H1 (cell line): ENCODE data around the gene SBF2. TPM values are rescaled to one million over a fixed set of nuclear protein-coding genes. Genes with fewer than 3 reads are reported as not detected.

Source experiments
- CTCF ChIA-PET: fragments of 300-600 bp; sonication (Branson Sonifier 250); formaldehyde crosslinking; loops from one replicate; lab custom pipeline; 2021; ENCODE audit not compliant: partially characterized antibody; lab: Charles Lee
- POLR2A ChIA-PET: fragments of 300-600 bp; sonication (Branson Sonifier 250); formaldehyde crosslinking; loops from one replicate; lab custom pipeline; 2021; ENCODE audit warnings: inconsistent platforms; ENCODE audit not compliant: partially characterized antibody; lab: Charles Lee
- DNase-seq, 2 experiments: peaks; one replicate each; pipeline versions ENCODE4 v3.0.0 to v3.0.0-alpha.2; 2010 to 2022; ENCODE audit warnings: low spot score in 2 of 2, low read depth in 1 of 2, mixed read lengths in 1 of 2
- FAIRE-seq: peaks from 2 replicates; lab custom pipeline; 2011; peaks lifted over from hg19 to GRCh38; lab: Jason Lieb, UNC
- H2AFZ ChIP-seq: 2 replicates; pipeline ENCODE4 v1.8.1; 2012; ENCODE audit warnings: low read length, inconsistent platforms
- H2AK5ac ChIP-seq: 2 replicates; pipeline ENCODE4 v1.6.1; 2013; ENCODE audit warnings: low read depth, low read length
- H2BK120ac ChIP-seq: replicated peaks from 2 replicates; pipeline ENCODE3; 2013; ENCODE audit warnings: low read depth, low read length, inconsistent platforms
- H2BK12ac ChIP-seq: 2 replicates; pipeline ENCODE4 v1.6.1; 2013; ENCODE audit warnings: low read depth, low read length
- H2BK15ac ChIP-seq: 2 replicates; pipeline ENCODE4 v1.6.1; 2013; ENCODE audit warnings: low read length
- H2BK20ac ChIP-seq: 2 replicates; pipeline ENCODE4 v1.6.1; 2013; ENCODE audit warnings: low read length
- H2BK5ac ChIP-seq: 2 replicates; pipeline ENCODE4 v1.6.1; 2013; ENCODE audit warnings: low read depth, low read length
- H3K14ac ChIP-seq: 2 replicates; pipeline ENCODE4 v1.6.1; 2013; ENCODE audit warnings: inconsistent platforms; ENCODE audit not compliant: insufficient read length
- H3K18ac ChIP-seq: 2 replicates; pipeline ENCODE4 v1.6.1; 2013; ENCODE audit warnings: low read length; ENCODE audit errors: extremely low read depth
- H3K23ac ChIP-seq: 2 replicates; pipeline ENCODE4 v1.6.1; 2013; ENCODE audit warnings: inconsistent platforms; ENCODE audit not compliant: insufficient read length
- H3K23me2 ChIP-seq: 2 replicates; pipeline ENCODE4 v1.6.1; 2013; ENCODE audit warnings: low read depth, low read length
- H3K27ac ChIP-seq: 2 replicates; pipeline ENCODE4 v1.6.1; 2011; ENCODE audit warnings: low read depth, low read length, inconsistent platforms
- H3K27me3 ChIP-seq, 4 experiments: replicated peaks in 1 of 4; 1 replicate in 1 of 4; 2 replicates in 3 of 4; pipeline versions ENCODE4 v1.6.1 to v1.8.1; 2011 to 2013; ENCODE audit warnings: low read length in 3 of 4, mild to moderate bottlenecking in 3 of 4, inconsistent platforms in 2 of 4, mixed read lengths in 2 of 4, moderate library complexity in 1 of 4; ENCODE audit not compliant: control insufficient read depth in 3 of 4, insufficient read depth in 3 of 4; ENCODE audit errors: extremely low read depth in 1 of 4
- H3K36me3 ChIP-seq, 4 experiments: 2 replicates each; pipeline versions ENCODE4 v1.6.1 to v1.8.1; 2011 to 2013; ENCODE audit warnings: mild to moderate bottlenecking in 4 of 4, low read length in 3 of 4, moderate library complexity in 2 of 4, control low read depth in 1 of 4, inconsistent platforms in 1 of 4; ENCODE audit not compliant: insufficient read depth in 4 of 4, control insufficient read depth in 2 of 4
- H3K4ac ChIP-seq: replicated peaks from 2 replicates; pipeline ENCODE3; 2013; ENCODE audit warnings: low read length, low read depth, mixed read lengths, inconsistent platforms; ENCODE audit not compliant: insufficient read length
- H3K4me1 ChIP-seq, 4 experiments: replicated peaks in 1 of 4; 1 replicate in 1 of 4; 2 replicates in 3 of 4; pipeline versions ENCODE4 v1.6.1 to v1.8.1; 2011 to 2013; ENCODE audit warnings: low read length in 3 of 4, inconsistent platforms in 2 of 4, mixed read lengths in 1 of 4; ENCODE audit not compliant: insufficient read depth in 4 of 4, control insufficient read depth in 3 of 4
- H3K4me2 ChIP-seq, 2 experiments: 2 replicates each; pipeline versions ENCODE4 v1.6.1 to v1.8.1; 2011 to 2013; ENCODE audit warnings: low read depth in 2 of 2, low read length in 2 of 2, control low read depth in 1 of 2, inconsistent platforms in 1 of 2, mild to moderate bottlenecking in 1 of 2; ENCODE audit not compliant: insufficient read depth in 1 of 2
- H3K4me3 ChIP-seq, 4 experiments: fragments of 200-600, 300-600 bp in 1 of 4; sonication (generic), shearing (Covaris generic), sonication (Bioruptor Twin) in 1 of 4; 2 replicates each; pipeline versions ENCODE4 v1.5.1 to v1.8.1; 2011 to 2016; ENCODE audit warnings: low read length in 4 of 4, low read depth in 3 of 4, control low read depth in 2 of 4, inconsistent platforms in 2 of 4, mild to moderate bottlenecking in 2 of 4, mixed read lengths in 1 of 4, moderate library complexity in 1 of 4; ENCODE audit not compliant: insufficient read depth in 2 of 4; ENCODE audit errors: extremely low read depth in 1 of 4
- H3K56ac ChIP-seq: replicated peaks from 2 replicates; pipeline ENCODE3; 2013; ENCODE audit warnings: low read depth, mild to moderate bottlenecking, mixed read lengths, low read length, inconsistent platforms; ENCODE audit not compliant: insufficient read length
- H3K79me1 ChIP-seq: 2 replicates; pipeline ENCODE4 v1.6.1; 2013; ENCODE audit warnings: low read depth, low read length, control low read depth
- H3K79me2 ChIP-seq, 2 experiments: 2 replicates each; pipeline versions ENCODE4 v1.6.1 to v1.8.1; 2012 to 2013; ENCODE audit warnings: low read length in 2 of 2, mild to moderate bottlenecking in 2 of 2, inconsistent platforms in 1 of 2; ENCODE audit not compliant: insufficient read depth in 2 of 2, control insufficient read depth in 1 of 2
- H3K9ac ChIP-seq, 4 experiments: replicated peaks in 1 of 4; 1 replicate in 1 of 4; 2 replicates in 3 of 4; pipeline versions ENCODE4 v1.6.1 to v1.8.1; 2011 to 2013; ENCODE audit warnings: low read depth in 3 of 4, low read length in 3 of 4, control low read depth in 2 of 4, mild to moderate bottlenecking in 2 of 4, moderate library complexity in 2 of 4, inconsistent platforms in 1 of 4; ENCODE audit errors: extremely low read depth in 1 of 4
- H3K9me3 ChIP-seq, 2 experiments: 2 replicates each; pipeline versions ENCODE4 v1.6.1 to v1.8.1; 2012 to 2013; ENCODE audit warnings: mild to moderate bottlenecking in 2 of 2, moderate library complexity in 2 of 2, control low read depth in 1 of 2, inconsistent platforms in 1 of 2, low read depth in 1 of 2, low read length in 1 of 2, mixed read lengths in 1 of 2; ENCODE audit not compliant: insufficient read depth in 2 of 2
- H4K20me1 ChIP-seq, 2 experiments: replicated peaks in 1 of 2; 2 replicates each; pipeline versions ENCODE3 to v1.8.1; 2011 to 2013; ENCODE audit warnings: inconsistent platforms in 2 of 2, low read length in 2 of 2, mild to moderate bottlenecking in 1 of 2; ENCODE audit not compliant: insufficient read depth in 2 of 2, control insufficient read depth in 1 of 2
- H4K5ac ChIP-seq: 2 replicates; pipeline ENCODE4 v1.6.1; 2013; ENCODE audit warnings: low read length, low read depth, mixed read lengths, inconsistent platforms; ENCODE audit not compliant: insufficient read length
- H4K8ac ChIP-seq: 2 replicates; pipeline ENCODE4 v1.8.0; 2013; ENCODE audit warnings: mild to moderate bottlenecking, moderate library complexity, low read length, inconsistent platforms; ENCODE audit not compliant: insufficient read depth; ENCODE audit errors: extremely low read depth
- H4K91ac ChIP-seq: replicated peaks from 2 replicates; pipeline ENCODE3; 2013; ENCODE audit warnings: low read length, mixed read lengths, inconsistent platforms; ENCODE audit not compliant: insufficient read length
- CREB1 ChIP-seq: IDR thresholded peaks from 2 replicates; pipeline ENCODE4 v1.6.1; 2012; ENCODE audit warnings: inconsistent platforms
- CTBP2 ChIP-seq: IDR thresholded peaks from 2 replicates; pipeline ENCODE4 v1.7.0; 2011; ENCODE audit warnings: borderline replicate concordance, mild to moderate bottlenecking, moderate library complexity, mixed read lengths, low read length; ENCODE audit not compliant: insufficient read depth, insufficient read length
- E2F6 ChIP-seq: IDR thresholded peaks from 2 replicates; pipeline ENCODE4 v1.6.1; 2012; ENCODE audit warnings: inconsistent platforms
- EGR1 ChIP-seq: IDR thresholded peaks from 2 replicates; pipeline ENCODE4 v1.6.1; 2011; ENCODE audit warnings: low read depth, low read length, borderline replicate concordance
- KDM1A ChIP-seq: fragments of 200-600, 300-600 bp; sonication (generic); IDR thresholded peaks from 2 replicates; pipeline ENCODE4 v1.7.1; 2016; ENCODE audit warnings: mild to moderate bottlenecking, low read length, borderline replicate concordance
- MAFK ChIP-seq: IDR thresholded peaks from 2 replicates; pipeline ENCODE4 v1.6.1; 2012; ENCODE audit warnings: low read depth, mild to moderate bottlenecking, improper control_type of control experiment, low read length
- POLR2A ChIP-seq, 2 experiments: IDR thresholded peaks; 1 replicate in 1 of 2; 2 replicates in 1 of 2; pipeline ENCODE4 v1.6.1; 2011; ENCODE audit warnings: low read depth in 2 of 2, low read length in 2 of 2, mild to moderate bottlenecking in 2 of 2; ENCODE audit errors: control extremely low read depth in 1 of 2
- SIRT6 ChIP-seq: IDR thresholded peaks from one replicate; pipeline ENCODE4 v1.7.1; 2012; ENCODE audit warnings: low read length, inconsistent platforms
- SIX5 ChIP-seq: IDR thresholded peaks from 2 replicates; pipeline ENCODE4 v1.6.1; 2011; ENCODE audit warnings: mild to moderate bottlenecking, low read depth, low read length
- SP2 ChIP-seq: IDR thresholded peaks from 2 replicates; pipeline ENCODE4 v1.6.1; 2012; ENCODE audit warnings: mild to moderate bottlenecking, low read length, inconsistent platforms
- SP4 ChIP-seq: IDR thresholded peaks from 2 replicates; pipeline ENCODE4 v1.6.1; 2012; ENCODE audit warnings: low read length, inconsistent platforms
- TAF1 ChIP-seq: IDR thresholded peaks from 2 replicates; pipeline ENCODE4 v1.6.1; 2011; ENCODE audit warnings: mild to moderate bottlenecking, low read depth, low read length
- TAF7 ChIP-seq: optimal IDR thresholded peaks from 2 replicates; pipeline ENCODE3; 2011; ENCODE audit warnings: low read depth, mild to moderate bottlenecking, inconsistent platforms, low read length, moderate library complexity, borderline replicate concordance
- TEAD4 ChIP-seq: IDR thresholded peaks from 2 replicates; pipeline ENCODE4 v1.6.1; 2012; ENCODE audit warnings: low read depth, low read length, inconsistent platforms, mixed read lengths
- WGBS, 2 experiments: shearing (Covaris generic) in 1 of 2; methylation state at CpG; one replicate each; pipeline versions ENCODE4 v1.1.6 to v1.1.7; 2013 to 2015; ENCODE audit warnings: low lambda C conversion rate in 2 of 2, mixed read lengths in 2 of 2, inconsistent platforms in 1 of 2, low coverage in 1 of 2, missing lambda C conversion rate in 1 of 2; ENCODE audit not compliant: insufficient replicate concordance in 2 of 2, insufficient coverage in 1 of 2, insufficient read length in 1 of 2; ENCODE audit errors: extremely low coverage in 1 of 2, missing lambda C conversion rate in 1 of 2; 5-methylcytosine and 5-hydroxymethylcytosine counted together
- polyA plus RNA-seq, 7 experiments: library from polyadenylated mRNA; depleted of rRNA in 3 of 7; stranded (reverse) in 5 of 7; unstranded in 2 of 7; fragments of >200 nt in 5 of 7; fragments of 200-250 nt in 2 of 7; gene quantifications; 1 replicate in 5 of 7; 2 replicates in 1 of 7; 4 replicates in 1 of 7; pipeline versions ENCODE4 v1.2.1 to v1.2.3, GENCODE V29; 2011 to 2013; ENCODE audit warnings: missing spikeins in 2 of 7, mixed read lengths in 2 of 7
- total RNA-seq: library from RNA; stranded (reverse); fragmentation: NEBNext Ultra II Directional; extraction: Animal tissue kit (Norgen Biotek cat#: 25700); gene quantifications from 2 replicates; pipeline ENCODE4 v1.2.1, GENCODE V29; 2021

Gene SBF2
- total and polyA plus RNA-seq, 2 of the 8 experiments (the other 6 are each of a cell fraction or from before 2014, with no cell fraction given), result 36.7 to 50.5 TPM

- ChIA-PET CTCF (no interaction called here), POLR2A (no interaction called here)
- Histone ChIP-seq H3K9me3 (no peaks in the 10 kb centered on the region), H3K27ac (no peak overlapping the region), H3K56ac (no peak overlapping the region), H3K4me2 (peak overlapping the region in 1 of 2 experiments; percentile 12; a peak in 1 of 4 replicates), H4K5ac (no peak overlapping the region), H2BK120ac (no peak overlapping the region), H3K4ac (no peak overlapping the region), H2BK20ac (no peak overlapping the region), H4K20me1 (no peaks in the 10 kb centered on the region), H3K18ac (no peak overlapping the region), H3K14ac (no peak overlapping the region), H3K23me2 (no peaks in the 10 kb centered on the region), H3K27me3 (no peaks in the 10 kb centered on the region), H3K79me2 (peaks cover 0 to 4% of the 10 kb centered on the region in 2 experiments; a peak in 2 of 4 replicates), H3K4me1 (peaks cover 0 to 3% (median 0%) of the 10 kb centered on the region in 4 experiments; a peak in 3 of 7 replicates), H3K23ac (no peak overlapping the region), H4K91ac (no peak overlapping the region), H3K79me1 (no peaks in the 10 kb centered on the region), H2AFZ (no peak overlapping the region), H2BK12ac (no peak overlapping the region), H2BK15ac (no peak overlapping the region), H2BK5ac (no peak overlapping the region), H3K36me3 (no peaks in the 10 kb centered on the region), H3K9ac (no peak overlapping the region), H2AK5ac (no peak overlapping the region), H3K4me3 (no peak overlapping the region), H4K8ac (no peak overlapping the region)
- DNase-seq (no peak), FAIRE-seq (peak; percentile 19)
- WGBS, 2 experiments, result 63% methylated on average over 1 of the region's 1 CpG; no CpG with 5 or more reads in 1 of the 2 experiments
- TF ChIP-seq KDM1A (no peak), E2F6 (no peak), EGR1 (no peak), SP4 (no peak), POLR2A (IDR thresholded peaks at IDR 0.05; ENCODE audit: control extremely low read depth in 1 of 2, low read depth in 2 of 2, low read length in 2 of 2) (no peak), CTBP2 (no peak), TAF1 (no peak), TEAD4 (no peak), CREB1 (no peak), TAF7 (no peak), SIX5 (no peak), SP2 (no peak), MAFK (no peak), SIRT6 (no peak)
Observed at GRCh38 chr11:10109806-10110205, 184.2 kb downstream of the SBF2 start.
